Subcutaneous abdominal adipose tissue (tissue), 5 donors: ENCODE measurements around the gene KCNN2.

Experiments
- H3K27ac ChIP-seq: one replicate; pipeline ENCODE4 v1.7.0; 2013; ENCODE audit warnings: low read depth, mild to moderate bottlenecking, inconsistent platforms, low read length, moderate library complexity
- H3K27me3 ChIP-seq, 5 donors: one replicate each; pipeline ENCODE4 v1.7.0; 2013; ENCODE audit warnings: low read length in 5 of 5, inconsistent platforms in 1 of 5; ENCODE audit not compliant: control insufficient read depth in 5 of 5, insufficient read depth in 4 of 5
- H3K36me3 ChIP-seq, 5 donors: one replicate each; pipeline ENCODE4 v1.7.0; 2013; ENCODE audit warnings: low read length in 5 of 5; ENCODE audit not compliant: control insufficient read depth in 5 of 5, insufficient read depth in 5 of 5
- H3K4me1 ChIP-seq, 5 donors: one replicate each; pipeline ENCODE4 v1.7.0; 2013; ENCODE audit warnings: low read length in 5 of 5, mild to moderate bottlenecking in 3 of 5, moderate library complexity in 1 of 5; ENCODE audit not compliant: control insufficient read depth in 5 of 5, insufficient read depth in 5 of 5
- H3K4me3 ChIP-seq, 5 donors: one replicate each; pipeline ENCODE4 v1.7.0; 2013; ENCODE audit warnings: low read length in 5 of 5, low read depth in 1 of 5
- H3K9ac ChIP-seq, 5 donors: one replicate each; pipeline ENCODE4 v1.7.0; 2013; ENCODE audit warnings: low read length in 5 of 5, mild to moderate bottlenecking in 4 of 5, moderate library complexity in 3 of 5
- H3K9me3 ChIP-seq, 5 donors: one replicate each; pipeline ENCODE4 v1.7.0; 2013; ENCODE audit warnings: low read length in 5 of 5; ENCODE audit not compliant: control insufficient read depth in 5 of 5
- donor health status: healthy.
- donor health status: healthy.
- donor health status: healthy.
- donor health status: healthy.
- donor health status: healthy.

The KCNN2 gene

DNA sequence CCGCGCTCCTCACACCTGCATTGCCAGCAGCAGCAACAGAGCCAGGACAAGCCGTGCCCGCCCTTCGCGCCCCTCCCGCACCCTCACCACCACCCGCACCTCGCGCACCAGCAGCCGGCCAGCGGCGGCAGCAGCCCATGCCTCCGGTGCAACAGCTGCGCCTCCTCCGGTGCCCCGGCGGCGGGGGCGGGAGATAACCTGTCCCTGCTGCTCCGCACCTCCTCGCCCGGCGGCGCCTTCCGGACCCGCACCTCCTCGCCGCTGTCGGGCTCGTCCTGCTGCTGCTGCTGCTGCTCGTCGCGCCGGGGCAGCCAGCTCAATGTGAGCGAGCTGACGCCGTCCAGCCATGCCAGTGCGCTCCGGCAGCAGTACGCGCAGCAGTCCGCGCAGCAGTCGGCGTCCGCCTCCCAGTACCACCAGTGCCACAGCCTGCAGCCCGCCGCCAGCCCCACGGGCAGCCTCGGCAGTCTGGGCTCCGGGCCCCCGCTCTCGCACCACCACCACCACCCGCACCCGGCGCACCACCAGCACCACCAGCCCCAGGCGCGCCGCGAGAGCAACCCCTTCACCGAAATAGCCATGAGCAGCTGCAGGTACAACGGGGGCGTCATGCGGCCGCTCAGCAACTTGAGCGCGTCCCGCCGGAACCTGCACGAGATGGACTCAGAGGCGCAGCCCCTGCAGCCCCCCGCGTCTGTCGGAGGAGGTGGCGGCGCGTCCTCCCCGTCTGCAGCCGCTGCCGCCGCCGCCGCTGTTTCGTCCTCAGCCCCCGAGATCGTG lies 517 bp downstream of the KCNN2 start:
- Histone ChIP-seq H3K27ac (no peak overlapping the region), H3K36me3 (no peaks in the 10 kb centered on the region), H3K4me1 (peaks cover 0 to 32% (median 30%) of the 10 kb centered on the region in 5 donors), H3K27me3 (peaks cover 28 to 44% (median 33%) of the 10 kb centered on the region in 5 donors), H3K4me3 (peak overlapping the region in 4 of 5 donors; percentile 66 to 70 (median 68)), H3K9ac (no peak overlapping the region), H3K9me3 (no peaks in the 10 kb centered on the region)

DNA sequence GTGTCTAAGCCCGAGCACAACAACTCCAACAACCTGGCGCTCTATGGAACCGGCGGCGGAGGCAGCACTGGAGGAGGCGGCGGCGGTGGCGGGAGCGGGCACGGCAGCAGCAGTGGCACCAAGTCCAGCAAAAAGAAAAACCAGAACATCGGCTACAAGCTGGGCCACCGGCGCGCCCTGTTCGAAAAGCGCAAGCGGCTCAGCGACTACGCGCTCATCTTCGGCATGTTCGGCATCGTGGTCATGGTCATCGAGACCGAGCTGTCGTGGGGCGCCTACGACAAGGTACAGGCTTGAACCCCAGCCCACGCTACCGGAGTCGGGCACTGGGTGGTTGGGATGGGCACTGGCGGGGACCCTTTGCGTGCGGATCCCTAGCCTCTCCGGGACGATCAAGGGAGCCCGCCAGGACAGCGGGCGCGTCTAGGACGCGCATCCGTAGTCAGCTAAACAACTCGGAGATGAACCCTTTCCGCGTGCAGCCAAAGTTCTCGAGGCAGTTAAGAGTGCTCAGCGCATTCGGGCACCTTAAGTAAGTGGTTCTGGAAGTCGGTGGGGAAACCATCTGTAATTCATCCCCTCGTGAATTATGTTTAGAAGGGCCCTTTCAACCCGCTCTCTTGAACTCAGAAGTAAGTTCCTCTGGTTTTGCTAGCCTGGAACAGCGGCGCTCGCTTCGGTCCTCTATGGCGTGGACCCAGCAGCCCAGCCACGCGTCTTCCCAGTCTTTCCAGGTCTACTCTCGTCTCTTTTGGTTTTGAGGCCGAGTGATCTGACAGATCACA lies 1.3 kb downstream of the KCNN2 start:
- no peaks in the 10 kb centered on the region for H3K36me3 ChIP-seq
- H3K4me3 ChIP-seq = peak overlapping the region in 4 of 5 donors; percentile 56 to 70 (median 68)
- no peaks in the 10 kb centered on the region for H3K9me3 ChIP-seq
- H3K9ac ChIP-seq = no peak overlapping the region
- peaks cover 0 to 32% (median 30%) of the 10 kb centered on the region in 5 donors for H3K4me1 ChIP-seq
- H3K27ac ChIP-seq = no peak overlapping the region
- H3K27me3 ChIP-seq = peaks cover 28 to 44% (median 33%) of the 10 kb centered on the region in 5 donors

DNA sequence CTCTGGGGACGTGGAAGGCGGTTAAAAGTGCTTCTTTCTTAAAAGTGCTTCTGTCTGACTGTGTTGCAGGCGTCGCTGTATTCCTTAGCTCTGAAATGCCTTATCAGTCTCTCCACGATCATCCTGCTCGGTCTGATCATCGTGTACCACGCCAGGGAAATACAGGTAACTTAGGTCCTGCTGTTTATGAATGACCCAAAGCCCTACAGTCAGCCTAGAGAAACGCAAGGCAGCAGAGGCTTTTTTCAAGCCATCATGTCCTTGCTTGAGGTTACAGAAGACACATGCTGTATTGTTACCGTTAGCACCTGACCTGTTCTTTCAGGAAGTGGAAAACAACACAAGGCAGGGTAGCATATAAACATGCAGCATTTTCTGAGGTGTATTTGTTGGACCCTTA lies 2.0 kb downstream of the KCNN2 start:
- Histone ChIP-seq H3K27me3 (peaks cover 28 to 44% (median 33%) of the 10 kb centered on the region in 5 donors), H3K9ac (no peak overlapping the region)

DNA sequence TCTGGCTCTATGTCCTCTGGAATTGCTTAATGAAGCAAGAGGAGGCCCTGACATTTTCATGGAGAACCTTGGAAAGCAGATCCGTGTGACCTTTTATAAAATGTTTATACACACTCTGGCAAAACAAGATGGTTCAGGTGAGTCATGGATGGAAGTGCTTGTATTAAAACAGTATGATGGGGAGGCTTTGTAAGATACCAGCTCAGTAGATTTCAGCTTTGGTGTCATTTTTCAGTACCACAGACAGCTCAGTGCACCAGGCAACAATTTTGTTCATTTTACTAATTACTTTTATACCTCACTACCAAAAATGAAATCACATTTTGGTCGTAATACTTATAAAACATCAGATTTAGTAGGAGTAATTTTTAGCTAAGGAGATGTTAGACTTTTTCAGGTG lies 5.2 kb downstream of the KCNN2 start:
- peaks cover 0 to 18% (median 18%) of the 10 kb centered on the region in 5 donors for H3K4me1 ChIP-seq
- no peak overlapping the region for H3K4me3 ChIP-seq
- H3K36me3 ChIP-seq = no peaks in the 10 kb centered on the region
- H3K9ac ChIP-seq = no peak overlapping the region
- H3K9me3 ChIP-seq = no peaks in the 10 kb centered on the region
- no peak overlapping the region for H3K27ac ChIP-seq
- H3K27me3 ChIP-seq = peaks cover 15 to 23% (median 20%) of the 10 kb centered on the region in 5 donors

More for the DNA sequence above, 2.0 kb downstream of the KCNN2 start:
- Histone ChIP-seq H3K9me3 (no peaks in the 10 kb centered on the region), H3K4me1 (peaks cover 0 to 32% (median 30%) of the 10 kb centered on the region in 5 donors), H3K4me3 (peak overlapping the region in 3 of 5 donors; percentile 56 to 70 (median 67)), H3K27ac (no peak overlapping the region), H3K36me3 (no peaks in the 10 kb centered on the region)

DNA sequence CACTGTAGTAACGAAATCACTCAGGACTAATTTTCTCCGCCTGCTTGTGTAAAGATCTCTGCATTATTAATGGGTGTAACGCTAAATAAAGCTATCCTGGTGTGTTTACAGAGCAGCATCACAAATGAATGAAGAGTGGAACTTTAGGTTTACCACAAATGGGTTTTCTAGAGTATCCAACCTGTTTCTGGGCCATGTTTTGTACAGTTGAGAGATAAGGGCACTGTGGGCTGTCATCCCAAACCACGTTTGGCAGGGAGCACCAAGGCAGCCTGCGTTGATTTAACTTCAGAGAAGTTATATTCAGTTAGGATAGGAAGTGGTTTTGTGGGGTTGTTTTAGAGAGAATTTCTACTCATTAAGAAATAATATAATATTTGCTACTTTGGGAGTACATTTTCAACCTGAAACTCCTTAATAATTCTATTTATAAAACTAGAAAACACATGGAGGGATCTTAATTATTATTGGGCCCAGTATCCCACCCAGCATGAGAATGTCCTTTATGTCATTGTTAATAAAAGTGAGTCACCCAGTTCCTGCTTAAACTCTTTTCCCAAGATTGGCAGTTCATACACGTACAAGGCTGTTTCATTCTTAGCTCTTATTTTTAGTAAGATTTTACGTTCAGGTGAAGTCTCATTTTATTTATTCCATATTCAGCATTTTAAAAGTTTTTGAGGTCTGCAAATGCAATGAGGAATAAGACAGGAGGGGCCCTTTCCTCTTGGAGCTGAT lies 8.0 kb downstream of the KCNN2 start:
- no peak overlapping the region for H3K27ac ChIP-seq
- no peaks in the 10 kb centered on the region for H3K9me3 ChIP-seq
- H3K4me1 ChIP-seq = no peaks in the 10 kb centered on the region
- H3K36me3 ChIP-seq = no peaks in the 10 kb centered on the region
- no peak overlapping the region for H3K4me3 ChIP-seq
- H3K9ac ChIP-seq = no peak overlapping the region
- peaks cover 0 to 3% (median 0%) of the 10 kb centered on the region in 5 donors for H3K27me3 ChIP-seq

DNA sequence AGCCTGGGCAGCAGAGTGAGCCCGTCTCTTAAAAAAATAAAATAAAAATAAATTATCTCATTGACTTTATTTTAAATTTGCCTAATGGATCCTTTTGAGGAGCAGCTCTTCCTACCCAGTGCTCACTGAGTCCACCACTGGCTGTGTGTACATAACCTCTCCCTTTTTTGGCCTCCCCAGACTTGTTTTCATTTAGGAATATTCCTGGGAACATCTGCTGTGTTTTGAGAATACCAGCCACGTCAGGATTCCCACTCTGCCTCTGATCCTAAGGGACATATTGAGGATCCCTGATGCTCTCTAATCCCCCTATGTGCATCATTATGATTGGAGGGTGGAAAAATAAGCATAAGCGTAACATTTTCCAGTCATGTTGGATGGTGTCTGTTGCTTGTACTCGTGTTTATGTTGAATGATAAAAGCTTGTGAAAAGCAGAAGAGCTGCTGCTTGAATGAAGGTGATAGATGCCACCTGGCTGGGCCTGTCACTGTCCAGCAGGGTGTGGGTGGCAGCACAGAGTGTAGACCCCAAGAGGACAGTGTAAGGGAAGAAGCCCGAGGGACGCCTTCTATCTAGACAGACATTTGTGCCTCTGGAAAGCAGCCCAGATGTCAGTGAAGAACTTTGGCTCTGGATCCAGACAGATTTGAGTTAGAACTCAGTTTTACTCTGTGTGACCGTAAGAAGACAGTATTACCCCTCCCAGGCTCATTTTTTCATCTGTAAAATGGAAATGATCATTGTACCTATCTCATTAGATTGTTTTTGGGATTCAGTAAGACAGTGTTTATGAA lies 15.4 kb downstream of the KCNN2 start:
- Histone ChIP-seq H3K9ac (no peak overlapping the region), H3K4me1 (no peaks in the 10 kb centered on the region), H3K4me3 (no peak overlapping the region), H3K36me3 (no peaks in the 10 kb centered on the region), H3K9me3 (no peaks in the 10 kb centered on the region), H3K27ac (no peak overlapping the region), H3K27me3 (no peaks in the 10 kb centered on the region)

DNA sequence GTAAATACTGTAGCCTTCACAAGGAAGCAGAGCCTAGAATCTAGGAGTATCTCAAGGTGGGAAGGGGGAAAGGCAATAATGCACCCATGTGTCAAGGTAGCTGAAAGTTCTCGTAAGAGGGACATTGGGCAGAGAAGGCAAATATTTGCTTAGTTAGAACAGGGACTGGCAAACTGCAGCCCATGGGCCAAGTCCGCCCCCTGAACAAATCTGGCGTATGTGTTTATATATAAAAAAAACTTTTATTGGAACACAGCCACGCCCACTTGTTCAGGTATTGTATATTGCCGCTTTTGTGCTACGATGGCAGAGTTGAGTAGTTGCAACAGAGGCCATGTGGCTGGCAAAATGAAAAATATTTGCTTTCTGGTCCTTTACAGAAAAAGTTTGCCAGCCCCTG lies 16.1 kb downstream of the KCNN2 start:
- Histone ChIP-seq H3K27ac (no peak overlapping the region), H3K9ac (no peak overlapping the region), H3K4me3 (no peak overlapping the region)

DNA sequence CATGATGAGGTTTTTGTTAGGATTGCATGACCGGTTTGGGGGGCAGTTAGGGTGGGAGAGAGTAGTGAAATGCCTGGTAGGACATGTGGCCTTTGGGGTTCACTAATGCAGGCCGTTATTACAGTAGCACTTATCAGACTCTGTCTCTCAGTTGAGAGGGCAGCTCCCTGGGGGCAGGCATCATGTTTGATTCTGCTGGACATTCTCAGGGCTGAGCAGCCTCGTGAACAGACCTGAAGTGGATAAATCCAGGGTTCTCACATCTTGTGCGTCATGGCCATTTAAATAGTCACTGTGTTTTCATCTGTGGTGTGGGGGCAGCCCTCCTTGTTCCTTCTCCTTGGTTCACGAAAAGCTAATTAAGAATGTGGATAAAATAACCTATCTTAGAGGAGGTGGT lies 18.9 kb downstream of the KCNN2 start:
- Histone ChIP-seq H3K9ac (no peak overlapping the region), H3K27ac (no peak overlapping the region), H3K4me1 (no peaks in the 10 kb centered on the region), H3K9me3 (no peaks in the 10 kb centered on the region), H3K36me3 (no peaks in the 10 kb centered on the region), H3K27me3 (no peaks in the 10 kb centered on the region), H3K4me3 (no peak overlapping the region)

More for the DNA sequence above, 16.1 kb downstream of the KCNN2 start:
- Histone ChIP-seq H3K27me3 (no peaks in the 10 kb centered on the region), H3K4me1 (no peaks in the 10 kb centered on the region), H3K9me3 (no peaks in the 10 kb centered on the region), H3K36me3 (no peaks in the 10 kb centered on the region)

DNA sequence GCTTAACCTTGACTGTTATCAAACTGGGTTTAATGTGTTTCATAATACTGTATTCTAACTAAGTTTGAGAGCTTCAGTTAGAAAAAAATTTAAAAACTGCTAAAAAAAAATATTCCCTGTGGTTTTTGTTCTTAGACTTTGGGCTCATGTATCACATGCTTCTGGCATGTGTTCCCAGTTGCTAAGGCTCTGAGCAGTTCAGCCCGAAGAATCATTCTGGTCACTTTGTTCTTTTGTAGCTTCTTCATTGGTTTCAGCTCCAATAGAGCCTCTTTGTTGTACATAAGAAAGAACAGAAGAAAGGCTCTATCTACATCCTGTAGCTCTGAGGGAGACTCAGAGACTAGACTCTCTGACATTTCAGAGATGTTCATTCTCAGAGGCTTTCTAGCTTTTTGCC lies 25.6 kb downstream of the KCNN2 start:
- Histone ChIP-seq H3K36me3 (no peaks in the 10 kb centered on the region), H3K9me3 (no peaks in the 10 kb centered on the region), H3K9ac (no peak overlapping the region), H3K27ac (no peak overlapping the region), H3K4me1 (no peaks in the 10 kb centered on the region), H3K4me3 (no peak overlapping the region), H3K27me3 (no peaks in the 10 kb centered on the region)
